HG02623 (cell line): ENCODE results near the gene SELENOO.
"Not testable (repeated sequence)": the region's sequence is repeated elsewhere in the genome, so short reads cannot be mapped to it uniquely, and the experiment has no call there.

Source experiments
- ATAC-seq: cut with Tn5 transposase; IDR thresholded peaks from one replicate; pipeline ENCODE4 v1.9.1; 2021; ENCODE audit warnings: moderate library complexity; ENCODE audit not compliant: unreplicated experiment

The SELENOO gene

DNA sequence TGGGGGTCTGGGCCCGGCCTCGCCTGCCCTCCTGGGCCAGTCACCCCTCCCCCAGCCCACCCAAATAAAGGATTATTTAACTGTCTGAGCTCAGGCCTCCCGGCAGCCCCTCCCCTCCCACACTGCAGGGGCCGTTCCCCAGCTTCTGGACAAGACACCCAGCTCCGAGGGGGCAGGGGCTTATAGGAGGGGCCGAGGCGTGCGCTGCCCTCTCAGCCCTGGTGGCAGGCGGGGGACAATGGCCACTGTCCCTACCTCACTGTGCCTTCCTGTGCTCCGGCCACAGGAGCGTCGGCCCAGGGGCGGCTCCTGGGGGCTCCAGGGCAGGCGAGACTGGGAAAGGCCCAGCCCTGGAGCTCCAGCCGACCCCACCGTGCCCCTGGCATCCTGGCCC, 2.2 kb upstream of the SELENOO start:
- no peak for ATAC-seq

DNA sequence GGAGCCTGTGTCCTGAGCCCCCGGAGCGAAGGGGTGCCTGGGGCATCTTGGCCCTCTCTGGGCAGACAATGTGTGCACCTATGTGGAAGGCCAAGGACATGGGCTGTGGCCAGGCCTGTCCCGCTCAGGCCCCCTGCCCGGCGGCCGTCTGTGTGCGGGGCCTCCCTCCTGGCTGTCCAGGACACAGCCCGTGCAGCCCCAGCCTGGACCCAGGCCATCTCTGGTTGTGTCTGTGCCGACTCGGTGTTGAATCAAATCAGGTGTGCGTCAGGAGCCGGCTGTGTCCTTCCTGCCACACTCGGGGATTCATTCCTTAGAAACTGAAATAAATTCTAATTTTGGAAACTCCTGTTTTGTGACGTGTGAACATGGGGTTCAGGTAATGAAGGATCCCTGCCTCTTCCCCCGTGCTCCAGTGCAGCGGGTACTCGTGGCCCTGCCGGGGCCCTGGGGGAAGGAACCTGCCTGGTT, 1.5 kb upstream of the SELENOO start:
- ATAC-seq: no peak

DNA sequence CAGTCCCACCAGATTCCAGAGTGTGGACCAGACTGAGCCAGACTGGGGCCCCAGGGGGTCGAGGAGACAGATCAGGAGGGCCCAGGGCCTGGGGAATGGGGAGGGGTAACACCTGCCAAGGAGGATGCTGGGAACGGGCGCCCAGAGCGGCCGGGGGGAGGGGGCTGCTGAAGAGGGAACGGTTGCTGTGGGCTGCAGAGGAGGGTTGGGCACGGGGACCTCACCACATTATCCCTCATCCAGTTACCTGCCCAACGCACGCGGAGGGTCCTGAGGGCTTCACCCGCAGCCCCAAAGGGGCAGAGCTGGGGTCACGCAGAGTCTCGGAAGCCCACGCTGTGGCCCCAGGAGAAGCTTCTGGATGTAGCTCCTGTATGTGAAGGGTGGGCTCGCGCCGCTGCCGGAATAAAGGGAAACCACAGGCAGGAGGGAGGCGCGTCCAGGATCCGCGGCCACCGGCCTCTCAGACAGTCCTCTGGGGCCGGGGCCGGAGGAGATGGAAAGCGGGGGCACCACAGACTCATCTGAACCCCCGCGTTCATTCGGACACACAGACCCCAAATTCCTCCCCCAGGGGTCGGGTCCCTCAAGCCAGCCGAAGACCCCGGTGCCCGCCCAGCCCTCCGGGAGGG, 866 bp upstream of the SELENOO start:
- ATAC-seq: no peak

DNA sequence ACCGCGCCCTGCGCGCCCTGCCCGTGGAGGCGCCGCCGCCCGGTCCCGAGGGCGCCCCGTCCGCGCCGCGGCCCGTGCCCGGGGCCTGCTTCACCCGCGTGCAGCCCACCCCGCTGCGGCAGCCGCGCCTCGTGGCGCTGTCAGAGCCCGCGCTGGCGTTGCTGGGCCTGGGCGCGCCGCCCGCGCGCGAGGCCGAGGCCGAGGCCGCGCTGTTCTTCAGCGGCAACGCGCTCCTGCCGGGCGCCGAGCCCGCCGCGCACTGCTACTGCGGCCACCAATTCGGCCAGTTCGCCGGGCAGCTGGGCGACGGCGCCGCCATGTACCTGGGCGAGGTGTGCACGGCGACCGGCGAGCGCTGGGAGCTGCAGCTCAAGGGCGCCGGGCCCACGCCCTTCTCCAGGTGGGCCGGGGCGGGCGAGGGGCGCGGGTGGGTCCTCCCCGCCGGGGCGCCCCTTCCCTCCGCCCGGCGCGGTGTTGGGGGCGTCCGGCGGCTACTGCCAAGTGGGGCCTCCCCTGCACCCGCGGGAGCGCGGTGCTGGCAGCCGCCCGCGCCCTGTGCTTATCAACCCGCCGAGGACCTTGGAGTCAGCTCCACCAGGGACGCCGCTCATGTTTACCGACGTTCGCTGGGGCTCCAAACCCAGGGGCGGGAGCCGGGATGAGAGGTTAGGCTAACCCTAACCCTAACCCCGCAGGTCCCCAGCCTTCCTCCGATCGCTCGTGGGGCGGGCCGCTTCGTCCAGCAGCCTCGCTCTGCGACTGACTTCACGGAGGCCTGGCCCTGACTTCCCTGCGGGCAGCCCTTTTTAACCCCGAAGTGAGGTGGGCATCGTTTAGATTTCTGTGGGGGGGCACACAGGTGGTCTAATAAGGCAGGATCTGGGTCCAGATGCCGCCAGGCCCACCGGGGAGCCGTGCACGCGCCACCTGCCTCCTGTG, 649 bp downstream of the SELENOO start:
- peak; percentile 8 for ATAC-seq

DNA sequence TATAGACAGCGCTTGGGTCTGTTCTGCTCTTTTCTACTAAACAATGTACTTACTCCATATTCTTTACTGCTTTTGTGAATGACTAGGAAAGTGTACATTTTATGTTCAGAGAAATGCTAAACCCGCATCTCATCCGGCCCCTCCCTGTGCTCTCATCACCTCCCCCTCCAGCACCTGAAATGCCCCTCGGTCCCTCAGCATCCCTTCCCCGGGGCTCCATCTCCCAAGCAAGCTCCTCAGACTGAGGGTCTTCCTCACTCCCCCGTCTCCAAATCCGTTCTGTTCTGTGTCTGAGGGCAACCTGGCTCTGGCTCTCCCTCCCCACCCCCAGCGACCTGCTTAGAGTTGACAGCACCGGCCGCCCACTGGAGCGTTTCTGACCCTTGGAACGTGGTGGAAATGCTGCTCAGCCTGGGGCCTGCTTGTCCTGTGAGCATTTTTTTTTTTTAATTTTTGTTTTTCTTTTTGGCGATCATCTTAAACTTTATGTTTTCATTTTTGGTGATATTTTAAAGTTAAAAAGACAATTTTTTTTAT, 1.4 kb downstream of the SELENOO start:
- no peak for ATAC-seq

DNA sequence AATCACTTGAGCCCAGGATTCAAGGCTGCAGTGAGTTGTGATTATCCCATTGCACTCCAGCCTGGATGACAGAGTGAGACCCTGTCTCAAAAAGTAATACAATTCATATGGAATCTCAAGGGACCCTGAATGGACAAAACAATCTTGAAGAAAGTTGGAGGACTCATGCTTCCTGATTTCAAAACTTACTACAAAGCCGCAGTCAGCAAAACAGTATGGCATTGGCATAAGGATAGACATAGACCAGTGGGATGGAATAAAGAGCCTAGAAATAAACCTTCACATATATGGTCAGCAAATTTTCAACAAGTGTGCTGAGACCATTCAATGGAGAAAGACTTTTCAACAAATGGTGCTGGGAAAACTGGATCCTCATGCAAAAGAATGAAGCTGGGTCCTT, 2.5 kb downstream of the SELENOO start:
- ATAC-seq: no peak

DNA sequence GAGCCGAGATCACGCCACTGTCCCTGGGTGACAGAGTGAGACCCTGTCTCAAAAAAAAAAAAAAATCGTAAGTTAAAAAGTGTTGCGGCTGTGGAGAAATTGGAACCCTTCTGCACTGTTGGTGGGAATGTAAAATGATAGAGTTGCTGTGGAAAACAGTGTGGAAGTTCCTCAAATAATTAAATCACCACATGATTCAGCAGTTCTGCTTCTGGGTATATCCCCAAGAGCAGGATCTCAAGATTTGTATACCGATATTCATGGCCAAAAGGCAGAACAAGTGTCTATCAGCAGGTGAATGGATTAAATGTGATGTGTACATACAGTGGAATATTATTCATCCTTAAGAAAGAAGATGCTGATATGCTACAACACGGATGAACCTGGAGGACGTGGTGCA, 3.8 kb downstream of the SELENOO start:
- ATAC-seq: no peak

DNA sequence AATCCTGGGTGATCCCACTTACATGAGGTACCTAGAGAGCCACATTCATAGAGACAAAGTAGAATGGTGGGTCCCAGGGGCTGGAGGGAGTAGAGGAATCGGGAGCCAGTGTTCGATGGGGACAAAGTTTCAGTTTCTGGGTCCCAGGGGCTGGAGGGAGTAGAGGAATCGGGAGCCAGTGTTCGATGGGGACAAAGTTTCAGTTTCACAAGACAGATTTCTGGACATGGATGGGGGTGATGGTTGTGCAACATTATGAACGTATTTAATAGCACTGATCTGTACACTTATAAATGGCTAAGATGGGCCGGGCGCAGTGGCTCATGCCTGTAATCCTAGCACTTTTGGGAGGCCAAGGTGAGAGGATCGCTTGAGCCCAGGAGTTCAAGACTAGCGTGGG, 4.2 kb downstream of the SELENOO start:
- ATAC-seq: not testable (repeated sequence)

DNA sequence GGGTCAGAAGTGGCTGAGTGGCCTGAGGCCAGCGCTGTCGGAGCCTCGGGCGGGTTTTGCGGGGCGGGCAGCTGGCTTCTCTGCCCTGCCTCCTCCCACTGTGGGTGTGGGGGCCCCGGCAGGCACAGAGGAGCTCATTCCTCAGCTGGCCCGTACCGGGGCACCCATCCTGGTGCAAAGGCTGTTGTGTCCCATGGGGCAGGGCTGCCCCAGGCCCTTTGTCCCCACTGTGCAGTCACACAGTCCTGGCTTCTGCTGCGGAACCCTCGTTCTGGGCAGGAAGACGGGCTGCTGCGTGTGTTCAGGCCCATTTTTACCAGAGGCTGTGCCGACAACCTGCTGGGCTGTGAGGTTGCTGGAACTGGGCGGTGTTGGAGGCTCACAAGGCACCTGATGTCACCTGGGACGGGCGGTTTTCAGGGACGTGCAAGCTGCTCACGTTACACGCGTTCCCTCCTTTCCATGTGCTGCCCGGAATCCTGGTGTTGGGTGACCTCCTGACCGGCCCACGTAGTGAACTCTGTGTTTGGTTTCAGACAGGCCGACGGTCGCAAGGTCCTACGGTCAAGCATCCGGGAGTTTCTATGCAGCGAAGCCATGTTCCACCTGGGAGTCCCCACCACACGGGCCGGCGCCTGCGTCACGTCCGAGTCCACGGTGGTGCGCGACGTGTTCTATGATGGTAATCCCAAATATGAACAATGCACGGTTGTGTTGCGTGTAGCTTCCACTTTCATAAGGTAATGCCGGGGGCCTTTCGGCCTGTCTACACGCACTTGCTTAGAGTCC, 5.2 kb downstream of the SELENOO start:
- ATAC-seq: no peak

DNA sequence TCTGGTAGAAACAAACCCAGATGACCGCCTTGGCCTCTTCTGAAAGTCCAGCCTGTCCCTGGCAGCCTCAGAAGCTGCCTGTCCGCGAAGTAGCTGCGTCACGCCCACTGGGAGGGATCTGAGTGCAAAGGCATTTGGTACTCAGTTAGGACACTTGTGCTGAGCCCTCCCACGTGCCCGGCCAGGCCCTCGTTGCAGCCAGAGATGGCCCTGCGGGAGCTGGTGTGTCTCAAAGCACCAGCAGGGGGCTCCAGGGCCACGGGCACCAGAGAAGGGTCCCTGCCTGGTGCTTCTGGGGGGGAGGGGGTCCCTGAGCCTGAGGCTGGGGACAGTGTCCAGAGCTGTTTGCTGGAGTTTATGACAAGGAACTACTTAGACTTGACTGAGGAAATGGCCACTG, 5.8 kb downstream of the SELENOO start:
- ATAC-seq: no peak

DNA sequence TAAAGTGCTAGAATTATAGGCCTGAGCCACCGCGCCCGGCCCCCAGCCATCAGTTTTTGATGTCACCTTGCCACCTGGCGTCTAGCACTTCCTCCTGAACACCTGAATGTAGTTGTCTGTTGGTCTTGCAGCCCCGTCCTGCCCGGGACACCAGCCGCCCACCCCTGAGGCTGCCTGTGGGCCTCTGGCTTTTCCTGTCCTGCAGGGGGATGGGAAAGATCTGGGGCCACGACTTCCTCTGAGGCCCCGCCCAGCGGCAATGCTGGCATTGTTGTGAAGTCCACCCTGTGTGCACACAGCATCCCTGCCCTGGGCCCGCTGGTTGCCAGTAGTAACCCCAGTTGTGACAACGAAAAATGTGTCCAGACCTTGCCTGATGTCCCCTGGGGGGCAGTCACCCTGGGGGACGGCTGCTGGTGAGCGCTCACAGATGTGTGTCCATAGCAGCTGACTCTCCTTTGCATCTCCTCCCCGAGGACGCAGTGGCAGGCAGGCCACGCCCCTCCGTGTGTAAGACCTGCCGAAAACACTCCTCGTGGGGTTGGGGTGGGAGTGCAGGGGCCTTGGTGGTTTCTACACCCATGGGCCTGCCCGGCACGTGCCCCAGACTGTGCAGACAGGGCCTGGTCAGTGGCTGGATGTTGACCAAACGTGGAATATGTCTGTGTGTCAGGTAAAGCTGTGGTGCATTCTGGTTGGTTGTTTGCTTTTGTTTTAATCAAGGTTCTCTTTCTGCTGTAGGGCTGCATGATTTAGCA, 6.8 kb downstream of the SELENOO start:
- no peak for ATAC-seq

DNA sequence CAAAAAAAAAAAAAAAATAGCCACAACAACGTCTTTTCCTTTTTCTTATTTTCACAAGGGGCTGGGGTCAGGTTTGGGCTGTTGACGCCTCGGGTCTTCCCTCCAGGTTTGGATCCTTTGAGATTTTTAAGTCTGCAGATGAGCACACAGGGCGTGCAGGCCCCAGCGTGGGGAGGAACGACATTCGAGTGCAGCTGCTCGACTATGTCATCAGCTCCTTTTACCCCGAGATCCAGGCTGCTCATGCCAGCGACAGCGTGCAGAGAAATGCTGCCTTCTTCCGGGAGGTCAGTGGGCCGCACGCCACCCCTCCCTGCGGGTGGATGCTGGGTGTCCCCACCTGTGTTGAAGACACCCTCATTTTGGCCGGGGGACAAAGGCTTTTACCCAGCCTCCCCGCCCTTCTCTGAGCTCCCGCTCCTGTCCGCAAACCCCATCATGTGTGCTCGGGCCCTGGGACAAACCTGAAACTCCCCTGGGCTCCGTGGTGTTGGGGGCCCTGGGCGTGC, 7.7 kb downstream of the SELENOO start:
- no peak for ATAC-seq

DNA sequence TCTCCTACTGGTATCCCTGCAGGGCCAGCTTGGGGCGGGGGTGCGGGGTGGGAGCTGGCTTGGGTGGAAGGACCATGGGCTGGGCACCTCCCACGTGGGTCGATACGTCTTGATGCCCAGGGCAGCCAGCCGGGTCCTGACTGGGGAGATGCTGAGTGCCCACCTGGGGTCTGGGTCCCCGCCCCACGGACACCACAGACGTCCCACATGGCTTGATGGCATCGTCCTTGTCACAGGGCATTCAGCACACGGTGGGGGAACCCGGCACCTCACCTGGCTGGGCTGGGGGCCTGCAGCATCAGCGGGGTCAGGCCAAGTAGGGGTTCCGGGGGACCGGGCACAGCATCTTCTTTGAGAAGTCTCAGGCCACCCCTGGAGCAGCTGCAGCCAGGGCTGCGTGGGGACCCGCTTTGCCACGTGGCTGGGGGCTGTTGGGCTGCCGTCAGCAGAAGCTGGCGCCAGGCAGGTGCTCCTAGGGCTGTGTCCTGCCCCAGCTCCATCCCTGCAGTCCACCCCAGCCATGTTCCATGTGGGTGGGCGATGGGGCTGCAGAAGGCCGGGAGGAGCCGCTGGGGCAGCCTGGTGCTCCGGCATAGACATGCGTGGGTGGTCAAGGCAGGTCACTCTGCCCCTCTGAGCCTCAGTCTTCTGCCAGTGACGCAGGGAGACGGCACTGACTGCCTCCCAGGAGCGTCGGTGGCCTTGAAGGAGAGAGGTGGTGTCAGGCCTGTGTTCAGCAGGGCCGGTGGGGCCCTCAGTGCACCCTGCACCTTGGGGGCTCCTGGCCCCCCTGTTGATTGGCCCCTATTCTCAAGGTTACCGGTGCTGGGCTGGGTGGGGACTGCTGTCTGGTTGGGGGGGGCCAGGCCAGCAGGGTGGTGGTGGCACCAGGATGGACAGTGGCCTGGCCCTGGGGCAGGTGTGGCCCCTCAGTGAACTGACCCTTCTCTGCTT, 8.4 kb downstream of the SELENOO start:
- ATAC-seq: no peak

DNA sequence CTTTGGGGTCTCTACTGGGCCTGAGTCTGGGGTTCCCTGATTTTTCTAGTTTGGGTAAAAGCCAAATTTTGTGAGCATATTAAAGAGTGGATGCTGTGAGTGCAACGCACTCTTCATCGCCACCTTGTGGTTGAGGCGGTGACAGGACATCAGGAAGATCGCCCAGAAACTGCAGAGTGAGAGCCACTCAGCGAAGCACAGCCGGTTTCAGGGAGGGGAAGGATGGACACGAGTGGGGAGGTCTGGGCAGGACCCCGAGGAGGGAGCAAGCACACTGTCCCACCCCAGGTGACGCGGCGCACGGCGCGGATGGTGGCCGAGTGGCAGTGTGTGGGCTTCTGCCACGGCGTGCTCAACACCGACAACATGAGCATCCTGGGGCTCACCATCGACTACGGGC, 9.1 kb downstream of the SELENOO start:
- ATAC-seq: no peak

DNA sequence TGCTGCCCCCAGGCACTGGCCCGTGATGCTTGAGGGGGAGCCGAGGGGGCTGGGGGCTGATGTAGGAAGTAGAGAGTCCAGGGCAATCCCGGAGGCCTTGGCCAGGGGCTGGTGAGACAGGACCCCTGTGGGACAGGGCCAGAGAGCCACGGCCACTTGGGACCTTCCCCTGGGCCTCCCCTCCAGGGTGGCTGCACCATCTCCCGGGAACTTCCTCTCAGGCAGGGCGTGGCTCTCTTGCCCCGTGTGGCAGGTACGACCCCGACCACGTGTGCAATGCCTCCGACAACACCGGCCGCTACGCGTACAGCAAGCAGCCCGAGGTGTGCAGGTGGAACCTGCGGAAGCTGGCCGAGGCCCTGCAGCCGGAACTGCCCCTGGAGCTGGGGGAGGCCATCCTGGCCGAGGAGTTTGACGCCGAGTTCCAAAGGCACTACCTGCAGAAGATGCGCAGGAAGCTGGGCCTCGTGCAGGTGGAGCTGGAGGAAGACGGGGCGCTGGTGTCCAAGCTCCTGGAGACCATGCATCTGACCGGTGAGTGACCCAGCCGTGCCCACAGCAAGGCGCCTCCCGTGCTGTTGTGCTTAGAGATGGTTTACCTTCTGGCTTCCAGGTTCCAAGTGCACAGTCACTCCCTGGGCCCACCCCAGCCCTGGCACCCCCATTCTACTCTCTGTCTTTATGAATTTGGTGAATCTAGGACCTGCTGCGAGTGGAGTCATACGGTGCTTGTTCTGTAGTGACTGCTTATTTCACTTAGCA, 9.7 kb downstream of the SELENOO start:
- ATAC-seq: no peak

DNA sequence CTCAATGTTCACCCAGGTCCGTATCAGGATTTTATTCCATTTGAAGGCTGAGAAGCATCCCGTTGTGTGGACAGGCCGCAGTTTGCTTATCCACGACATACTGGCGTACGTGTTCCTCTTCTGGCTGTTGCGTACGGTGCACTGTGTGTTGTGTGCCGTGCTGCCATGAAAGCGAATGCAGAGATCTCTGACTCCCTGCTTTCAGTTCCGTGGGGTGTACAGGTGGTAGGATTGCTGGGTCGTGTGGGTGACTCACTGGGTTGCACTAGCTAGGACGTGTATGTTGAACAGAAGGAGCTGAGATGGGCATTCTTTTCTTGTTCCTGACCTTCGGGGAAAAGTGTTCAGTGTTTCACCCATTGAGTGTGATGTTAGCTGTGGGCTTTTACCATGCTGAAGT, 10.3 kb downstream of the SELENOO start:
- no peak for ATAC-seq

DNA sequence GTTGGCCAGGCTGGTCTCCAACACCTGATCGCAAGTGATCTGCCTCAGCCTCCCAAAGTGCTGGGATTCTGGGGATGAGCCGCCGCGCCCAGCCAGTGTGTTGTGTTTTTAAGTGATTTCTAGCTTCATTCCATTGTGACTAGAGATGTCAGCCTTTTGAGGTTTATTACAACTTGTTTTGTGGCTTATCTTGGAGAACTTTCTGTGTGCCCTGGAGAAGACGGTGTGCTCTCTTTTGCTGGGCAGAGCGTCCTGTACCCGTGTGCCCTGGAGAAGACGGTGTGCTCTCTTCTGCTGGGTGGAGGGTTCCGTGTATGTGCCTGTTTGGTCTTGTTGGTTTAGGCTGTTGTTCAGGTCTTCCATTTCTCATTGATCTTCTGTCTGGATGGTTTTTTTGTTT, 12.5 kb downstream of the SELENOO start:
- ATAC-seq: no peak

DNA sequence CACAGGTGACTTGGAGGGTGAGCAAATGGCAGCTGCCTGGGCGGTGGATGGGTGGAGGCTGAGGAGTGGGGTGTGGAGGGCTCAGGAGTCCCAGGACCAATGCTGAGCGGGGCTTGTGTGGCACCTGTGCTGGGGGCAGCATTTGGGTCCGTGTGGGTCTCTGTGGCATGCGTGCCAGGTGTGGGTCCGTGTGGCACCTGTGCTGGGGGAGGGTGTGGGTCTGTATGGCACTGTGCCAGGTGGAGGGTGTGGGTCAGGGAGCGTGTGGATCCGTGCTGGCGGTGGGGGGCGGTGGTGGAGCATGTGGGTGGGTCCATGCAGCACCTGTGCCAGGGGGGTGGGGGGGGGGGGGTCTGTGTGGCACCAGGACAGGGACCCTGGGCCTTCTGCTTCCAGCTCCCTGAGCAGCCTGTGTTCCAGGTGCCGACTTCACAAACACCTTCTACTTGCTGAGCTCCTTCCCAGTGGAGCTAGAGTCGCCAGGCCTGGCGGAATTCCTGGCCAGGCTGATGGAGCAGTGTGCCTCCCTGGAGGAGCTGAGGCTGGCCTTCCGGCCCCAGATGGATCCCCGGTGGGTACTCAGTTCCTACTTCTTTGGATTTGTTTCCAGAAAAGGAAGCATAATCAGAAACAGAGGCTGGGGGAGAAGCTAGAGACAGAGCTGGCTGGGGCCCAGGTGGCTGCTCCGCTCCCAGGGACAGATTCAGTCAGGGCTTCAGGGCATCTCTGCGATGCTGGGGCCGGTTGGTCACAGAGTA, 14.7 kb downstream of the SELENOO start:
- no peak for ATAC-seq
